ENCODE data around the gene YJU2. TPM values are rescaled to one million over a fixed set of nuclear protein-coding genes. Genes with fewer than 3 reads are reported as not detected.

YJU2 gene
- total RNA-seq, 1 donor from 2014 or later: 15.4 TPM

DNA sequence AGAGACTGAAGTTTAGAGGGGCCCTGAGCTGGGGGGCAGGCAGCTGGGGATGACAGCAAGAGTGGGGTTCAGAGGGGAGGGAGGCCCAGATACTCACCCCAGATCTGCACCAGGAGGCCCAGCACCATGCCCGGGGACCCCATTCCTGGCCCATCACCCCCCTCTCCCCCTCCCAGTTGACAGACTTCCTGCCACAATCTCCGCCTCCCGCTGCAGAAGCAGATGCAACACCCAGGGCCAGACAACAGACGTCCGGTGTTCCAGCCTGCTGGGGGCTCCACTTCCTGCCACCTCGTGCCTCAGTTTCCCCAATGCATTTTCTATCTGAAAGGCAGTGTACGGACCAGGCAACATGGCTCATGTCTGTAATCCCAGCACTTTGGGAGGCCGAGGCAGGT is 55.4 kb downstream of the YJU2 start, which contains the start of gene TMIGD2:
Gene TMIGD2, minus strand, starts transcription at position 147 of the 398 bp plus-strand sequence. Its CDS starts 4 bp downstream, at position 143.
- Mint-ChIP-seq H3K27ac (ENCODE audit: unreplicated experiment) (no peak within 1 kb of the TSS), H3K9me3 (ENCODE audit: unreplicated experiment) (no peaks in the 10 kb centered on the region)
- TF ChIP-seq CTCF (IDR thresholded peaks at IDR 0.05; ENCODE audit: unreplicated experiment): no peak

GRCh38 chr19:4303819-4304537 is 57.1 kb downstream of the YJU2 start:
- Mint-ChIP-seq H3K27me3 (ENCODE audit: unreplicated experiment) (peaks cover 4% of the 10 kb centered on the region), H3K4me1 (ENCODE audit: unreplicated experiment) (no peaks in the 10 kb centered on the region), H3K9me3 (ENCODE audit: unreplicated experiment) (no peaks in the 10 kb centered on the region), H3K36me3 (ENCODE audit: low read depth, unreplicated experiment) (peaks cover 4% of the 10 kb centered on the region), H3K27ac (ENCODE audit: unreplicated experiment) (no peak overlapping the region), H3K4me3 (ENCODE audit: unreplicated experiment) (peak overlapping the region; percentile 80)
- DNase-seq (ENCODE audit: low spot score): no peak
- no peak for TF ChIP-seq CTCF (IDR thresholded peaks at IDR 0.05; ENCODE audit: unreplicated experiment)

More for the DNA sequence above, 55.4 kb downstream of the YJU2 start, which contains the start of gene TMIGD2:
- H3K4me3 Mint-ChIP-seq (ENCODE audit: unreplicated experiment): no peak within 1 kb of the TSS
- H3K36me3 Mint-ChIP-seq (ENCODE audit: low read depth, unreplicated experiment): peaks cover 4% of the 10 kb centered on the region
- H3K4me1 Mint-ChIP-seq (ENCODE audit: unreplicated experiment): no peaks in the 10 kb centered on the region
- DNase-seq (ENCODE audit: low spot score): no peak
- peaks cover 4% of the 10 kb centered on the region for H3K27me3 Mint-ChIP-seq (ENCODE audit: unreplicated experiment)

DNA sequence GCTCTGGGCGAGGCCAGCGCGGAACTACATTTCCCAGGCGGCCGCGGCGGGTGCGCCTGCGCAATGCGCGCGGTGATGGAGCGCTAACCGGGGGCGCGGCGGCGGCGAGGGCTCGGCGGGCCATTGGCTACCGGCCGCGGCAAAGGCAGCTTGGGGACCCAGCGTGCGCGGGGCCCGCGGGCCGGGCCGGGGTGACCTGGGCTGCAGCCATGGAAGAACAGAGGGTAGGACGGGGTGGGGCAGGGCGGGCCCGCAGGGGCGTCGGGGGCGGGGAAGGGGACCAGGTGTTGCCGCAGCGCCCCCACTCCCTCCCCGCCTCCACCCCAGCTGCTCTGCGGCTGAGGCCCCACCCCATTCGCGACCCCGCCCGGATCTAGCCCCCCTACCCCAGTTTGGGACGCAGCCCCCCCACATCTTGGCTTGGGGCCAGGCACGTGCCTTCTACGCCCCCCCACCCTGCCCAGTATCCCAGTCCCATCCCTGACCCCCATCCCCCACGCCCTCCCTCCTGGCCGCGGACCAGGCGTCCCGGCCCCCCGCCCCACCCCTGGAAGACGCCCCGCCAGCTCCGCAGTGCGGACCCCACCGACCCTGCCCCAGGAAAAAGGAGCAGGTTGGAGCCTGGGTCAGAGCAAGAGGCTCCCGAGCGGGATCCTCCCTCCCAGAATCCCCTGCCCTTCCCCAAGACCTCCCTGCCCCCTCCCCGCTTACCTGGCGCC is 57.8 kb downstream of the YJU2 start, which contains the start of gene FSD1:
Gene FSD1, plus strand, starts transcription at position 61 of the 719 bp plus-strand sequence. Its CDS starts 149 bp downstream, at position 210.
- Mint-ChIP-seq H3K4me3 (ENCODE audit: unreplicated experiment) (peak within 1 kb of the TSS; percentile 80), H3K27ac (ENCODE audit: unreplicated experiment) (no peak within 1 kb of the TSS)
- peak; percentile 78 for DNase-seq (ENCODE audit: low spot score)

DNA sequence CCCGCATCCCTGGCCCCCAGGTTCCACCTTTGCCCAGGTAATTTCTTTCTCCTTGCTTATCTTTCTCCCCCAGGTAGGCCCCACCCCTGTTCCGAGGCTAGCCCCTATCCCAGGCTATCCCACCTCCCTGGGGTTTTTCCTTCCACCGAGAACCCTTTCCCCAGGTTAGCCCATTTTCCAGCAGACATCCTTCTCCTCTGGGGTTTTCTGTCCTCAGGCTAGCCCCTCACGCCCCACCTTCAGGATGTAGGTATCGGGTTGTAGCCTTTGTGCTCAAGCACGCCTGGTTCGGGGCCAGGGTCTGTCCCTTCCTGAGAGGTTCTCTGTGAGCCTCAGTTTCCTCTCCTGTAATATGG is 58.4 kb downstream of the YJU2 start:
- Mint-ChIP-seq H3K9me3 (ENCODE audit: unreplicated experiment) (no peaks in the 10 kb centered on the region), H3K4me3 (ENCODE audit: unreplicated experiment) (no peak overlapping the region), H3K36me3 (ENCODE audit: low read depth, unreplicated experiment) (peaks cover 4% of the 10 kb centered on the region), H3K4me1 (ENCODE audit: unreplicated experiment) (no peaks in the 10 kb centered on the region), H3K27me3 (ENCODE audit: unreplicated experiment) (peaks cover 4% of the 10 kb centered on the region), H3K27ac (ENCODE audit: unreplicated experiment) (no peak overlapping the region)
- no peak for TF ChIP-seq CTCF (IDR thresholded peaks at IDR 0.05; ENCODE audit: unreplicated experiment)
- DNase-seq (ENCODE audit: low spot score): no peak

More for the DNA sequence above, 57.8 kb downstream of the YJU2 start, which contains the start of gene FSD1:
- no peaks in the 10 kb centered on the region for H3K9me3 Mint-ChIP-seq (ENCODE audit: unreplicated experiment)
- H3K27me3 Mint-ChIP-seq (ENCODE audit: unreplicated experiment): peaks cover 4% of the 10 kb centered on the region
- no peak for TF ChIP-seq CTCF (IDR thresholded peaks at IDR 0.05; ENCODE audit: unreplicated experiment)
- H3K4me1 Mint-ChIP-seq (ENCODE audit: unreplicated experiment): no peaks in the 10 kb centered on the region
- H3K36me3 Mint-ChIP-seq (ENCODE audit: low read depth, unreplicated experiment): peaks cover 4% of the 10 kb centered on the region
